Endothelial cell of umbilical vein (primary cell): ENCODE data around the gene ARID2. TPM values are rescaled to one million over a fixed set of nuclear protein-coding genes. Genes with fewer than 3 reads are reported as not detected.

Source experiments
- BruUV-seq: library from RNA; stranded (reverse); fragments of 400-500 nt; replicated peaks from 2 replicates; lab custom pipeline; 2021; lab: Mats Ljungman, UMichigan
- CTCF ChIA-PET: fragments of 300-600, 350-600 bp; sonication (Branson Sonifier 250); formaldehyde crosslinking; loops from one replicate; lab custom pipeline; 2021; ENCODE audit warnings: antibody characterized with exemption, inconsistent platforms; lab: Charles Lee
- POLR2A ChIA-PET: fragments of 300-600, 350-600 bp; sonication (Branson Sonifier 250); formaldehyde crosslinking; loops from one replicate; lab custom pipeline; 2021; ENCODE audit warnings: antibody characterized with exemption, inconsistent platforms; lab: Charles Lee
- DNase-seq: peaks from one replicate; pipeline ENCODE4 v3.0.0-alpha.2; 2011; ENCODE audit warnings: low read depth, low spot score
- FAIRE-seq: peaks from 2 replicates; lab custom pipeline; 2011; peaks lifted over from hg19 to GRCh38; lab: Jason Lieb, UNC
- H2AFZ ChIP-seq: 2 replicates; pipeline ENCODE4 v1.6.0; 2012; ENCODE audit warnings: low read depth, low read length, control low read depth, inconsistent platforms
- H3K27ac ChIP-seq: 2 replicates; pipeline ENCODE4 v1.5.1; 2011; ENCODE audit warnings: low read depth, mild to moderate bottlenecking, control low read depth, low read length, moderate library complexity; ENCODE audit not compliant: insufficient read depth
- H3K27me3 ChIP-seq, 2 experiments: 2 replicates each; pipeline versions ENCODE4 v1.6.0 to v1.6.1; 2011; ENCODE audit warnings: low read length in 2 of 2, mixed read lengths in 1 of 2; ENCODE audit not compliant: control insufficient read depth in 2 of 2, insufficient read depth in 2 of 2
- H3K36me3 ChIP-seq, 2 experiments: 2 replicates in 1 of 2; 3 replicates in 1 of 2; pipeline ENCODE4 v1.5.1; 2011; ENCODE audit warnings: low read length in 2 of 2, mild to moderate bottlenecking in 1 of 2, moderate library complexity in 1 of 2; ENCODE audit not compliant: control insufficient read depth in 2 of 2, insufficient read depth in 2 of 2; ENCODE audit errors: extremely low read depth in 1 of 2
- H3K4me1 ChIP-seq: 3 replicates; pipeline ENCODE4 v1.5.1; 2011; ENCODE audit warnings: mild to moderate bottlenecking, low read length; ENCODE audit not compliant: control insufficient read depth, insufficient read depth; ENCODE audit errors: extremely low read depth
- H3K4me2 ChIP-seq: 2 replicates; pipeline ENCODE4 v1.6.1; 2011; ENCODE audit warnings: low read length, control low read depth, mixed read lengths; ENCODE audit not compliant: insufficient read depth
- H3K4me3 ChIP-seq, 3 experiments: fragments of 200-600 bp in 1 of 3; sonication (generic), shearing (Covaris generic) in 1 of 3; replicated peaks in 1 of 3; 2 replicates each; pipeline ENCODE4 v1.5.1; 2011 to 2016; ENCODE audit warnings: control low read depth in 3 of 3, low read length in 3 of 3, mild to moderate bottlenecking in 2 of 3, inconsistent platforms in 1 of 3, low read depth in 1 of 3, moderate library complexity in 1 of 3; ENCODE audit not compliant: insufficient read depth in 1 of 3
- H3K79me2 ChIP-seq: 2 replicates; pipeline ENCODE4 v1.6.0; 2012; ENCODE audit warnings: low read length, inconsistent platforms; ENCODE audit not compliant: control insufficient read depth, insufficient read depth
- H3K9ac ChIP-seq: replicated peaks from 2 replicates; pipeline ENCODE3; 2011; ENCODE audit warnings: low read length, control low read depth; ENCODE audit not compliant: insufficient read depth; ENCODE audit errors: extremely low read depth
- H3K9me1 ChIP-seq: replicated peaks from 3 replicates; pipeline ENCODE4 v1.6.0; 2011; ENCODE audit warnings: mild to moderate bottlenecking, low read length; ENCODE audit not compliant: control insufficient read depth, insufficient read depth; ENCODE audit errors: extremely low read depth
- H3K9me3 ChIP-seq: replicated peaks from 2 replicates; pipeline ENCODE4 v1.5.1; 2012; ENCODE audit warnings: low read length, inconsistent platforms; ENCODE audit not compliant: control insufficient read depth, insufficient read depth
- H4K20me1 ChIP-seq: replicated peaks from 2 replicates; pipeline ENCODE3; 2011; ENCODE audit warnings: mild to moderate bottlenecking, low read length; ENCODE audit not compliant: control insufficient read depth, insufficient read depth; ENCODE audit errors: extremely low read depth
- POLR2AphosphoS5 ChIP-seq: IDR thresholded peaks from 2 replicates; pipeline ENCODE4 v1.6.1; 2012; ENCODE audit warnings: low read depth, mild to moderate bottlenecking, control low read depth, low read length, moderate library complexity; ENCODE audit not compliant: insufficient read depth
- dilution Hi-C: fragments of 300-500 bp; cut with MboI; formaldehyde crosslinking; loops from one replicate; pipeline ENCODE4 v1.15.0; 2019; ENCODE audit warnings: low sequenced_read_pairs; ENCODE audit not compliant: extremely low pct_ligation_motif_present
- intact Hi-C: fragments of 100-400 bp; cut with micrococcal nuclease; formaldehyde crosslinking; loops from one replicate; pipeline ENCODE4 v1.10.0; 2022
- polyA plus RNA-seq, 4 experiments: library from polyadenylated mRNA; depleted of rRNA in 3 of 4; stranded (reverse) in 3 of 4; unstranded in 1 of 4; fragments of >200 nt; gene quantifications; 2 replicates each; pipeline versions ENCODE4 v1.2.1 to v1.2.3, GENCODE V29; 2011 to 2012; ENCODE audit warnings: missing spikeins in 1 of 4
- total RNA-seq: library from RNA; stranded (reverse); gene quantifications from 2 replicates; pipeline ENCODE4 v1.2.3, GENCODE V29; 2021
- TF ChIP-seq, protein P1 (sequence below), 2 donors: IDR thresholded peaks; 1 replicate in 1 of 2; 2 replicates in 1 of 2; pipeline ENCODE4 v1.5.1; 2011; ENCODE audit warnings: low read length in 2 of 2, mild to moderate bottlenecking in 2 of 2, moderate library complexity in 2 of 2, control low read depth in 1 of 2, inconsistent platforms in 1 of 2, low read depth in 1 of 2; ENCODE audit not compliant: insufficient read depth in 1 of 2; ENCODE audit errors: extremely low read depth in 1 of 2

Gene ARID2
- total and polyA plus RNA-seq, 2 donors (not counting 3 experiments of a cell fraction or from before 2014, with no cell fraction given), result 10.8 to 26.7 TPM

DNA sequence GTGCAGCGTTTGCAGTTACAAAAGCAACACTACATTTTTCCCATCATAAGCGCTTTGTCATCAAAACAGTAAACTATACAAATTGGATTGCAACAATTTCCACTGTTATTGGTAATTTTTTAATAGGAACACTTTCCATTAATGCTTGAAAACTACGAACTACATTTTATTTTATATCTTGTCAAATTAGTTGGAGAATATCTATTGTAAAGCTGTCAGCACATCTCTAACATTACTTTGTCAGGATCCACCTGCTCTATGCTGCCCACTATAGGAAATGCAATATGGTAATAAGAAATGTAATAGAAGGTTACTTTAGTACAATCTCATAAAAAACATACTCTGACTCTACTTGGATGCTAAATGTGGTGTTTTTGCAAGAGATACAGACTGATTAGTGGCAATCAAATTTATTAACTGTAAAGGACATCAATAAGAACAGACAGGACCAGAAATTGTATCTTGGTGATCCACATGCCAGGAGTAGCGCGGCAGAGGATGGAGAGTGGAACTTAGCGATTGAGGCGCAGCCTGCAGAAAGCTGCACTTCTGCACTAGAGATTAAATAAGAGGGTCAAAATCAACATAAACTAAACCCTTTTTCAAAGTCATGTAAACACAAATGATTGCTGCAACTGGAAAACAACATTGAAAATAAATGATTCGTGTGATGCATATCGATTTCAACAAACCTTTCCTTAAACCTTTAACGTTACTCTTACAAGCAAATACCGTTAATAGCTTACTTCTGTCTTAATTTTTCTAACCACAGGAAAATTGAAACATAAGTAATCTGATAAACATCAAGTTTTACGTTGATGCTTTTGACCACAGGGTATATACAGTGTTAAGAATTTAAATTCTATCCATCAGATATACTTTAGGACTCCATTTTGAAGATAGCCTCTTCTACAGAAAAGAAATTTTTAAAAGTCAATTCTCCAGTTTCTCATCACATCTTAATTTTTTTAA is 3.6 kb upstream of the ARID2 start:
- H3K4me3 ChIP-seq, result peak overlapping the region; percentile 71 to 92 (median 73)
- no TSS peak for BruUV-seq
- intact Hi-C loops, result loop anchor here (2.0 kb wide), 3 partner anchors 311 to 555 kb away; no protein-coding TSS in a partner anchor
- dilution Hi-C loops, result no loop called here
- no peaks in the 10 kb centered on the region for H4K20me1 ChIP-seq
- TF ChIP-seq, protein P1, sequence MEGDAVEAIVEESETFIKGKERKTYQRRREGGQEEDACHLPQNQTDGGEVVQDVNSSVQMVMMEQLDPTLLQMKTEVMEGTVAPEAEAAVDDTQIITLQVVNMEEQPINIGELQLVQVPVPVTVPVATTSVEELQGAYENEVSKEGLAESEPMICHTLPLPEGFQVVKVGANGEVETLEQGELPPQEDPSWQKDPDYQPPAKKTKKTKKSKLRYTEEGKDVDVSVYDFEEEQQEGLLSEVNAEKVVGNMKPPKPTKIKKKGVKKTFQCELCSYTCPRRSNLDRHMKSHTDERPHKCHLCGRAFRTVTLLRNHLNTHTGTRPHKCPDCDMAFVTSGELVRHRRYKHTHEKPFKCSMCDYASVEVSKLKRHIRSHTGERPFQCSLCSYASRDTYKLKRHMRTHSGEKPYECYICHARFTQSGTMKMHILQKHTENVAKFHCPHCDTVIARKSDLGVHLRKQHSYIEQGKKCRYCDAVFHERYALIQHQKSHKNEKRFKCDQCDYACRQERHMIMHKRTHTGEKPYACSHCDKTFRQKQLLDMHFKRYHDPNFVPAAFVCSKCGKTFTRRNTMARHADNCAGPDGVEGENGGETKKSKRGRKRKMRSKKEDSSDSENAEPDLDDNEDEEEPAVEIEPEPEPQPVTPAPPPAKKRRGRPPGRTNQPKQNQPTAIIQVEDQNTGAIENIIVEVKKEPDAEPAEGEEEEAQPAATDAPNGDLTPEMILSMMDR (IDR thresholded peaks at IDR 0.05; ENCODE audit: extremely low read depth in 1 of 2, insufficient read depth in 1 of 2, low read depth in 1 of 2, low read length in 2 of 2), result peak; percentile 45 to 55
- no peak for TF ChIP-seq POLR2AphosphoS5
- no peaks in the 10 kb centered on the region for H3K9me1 ChIP-seq
- peak overlapping the region; percentile 86 for H3K4me2 ChIP-seq
- H3K79me2 ChIP-seq, result peaks cover 43% of the 10 kb centered on the region
- ChIA-PET CTCF (interaction anchor here (0.8 to 11.2 kb wide), 30 partner anchors 9 to 555 kb away, joined by 3 to 337 read pairs (median 4); partner anchors contain the start of genes ANO6 and SCAF11), POLR2A (interaction anchor here (0.6 to 1.7 kb wide), 2 partner anchors 87 to 182 kb away, joined by 3 to 6 read pairs; no protein-coding TSS in a partner anchor)
- H3K36me3 ChIP-seq, result no peaks in the 10 kb centered on the region
- peak; percentile 81 for DNase-seq
- H2AFZ ChIP-seq, result peak overlapping the region; percentile 16
- no peaks in the 10 kb centered on the region for H3K9me3 ChIP-seq
- peak overlapping the region; percentile 93 for H3K9ac ChIP-seq
- H3K27me3 ChIP-seq, result no peaks in the 10 kb centered on the region
- H3K4me1 ChIP-seq, result peaks cover 14% of the 10 kb centered on the region
- FAIRE-seq, result peak; percentile 74
- H3K27ac ChIP-seq, result peak overlapping the region; percentile 87
